Hair follicle dermal papilla cell (primary cell): ENCODE results near the gene ZNF100. TPM values are rescaled to one million over a fixed set of nuclear protein-coding genes. Genes with fewer than 3 reads are reported as not detected.

Experiments
- small RNA-seq: library from RNA; depleted of rRNA; stranded (forward); fragments of <200 nt; gene quantifications from one replicate; pipeline ENCODE3, GENCODE V24; 2012
- total RNA-seq: library from RNA; depleted of rRNA; stranded (reverse); fragments of >200 nt; gene quantifications from 2 replicates; pipeline ENCODE4 v1.2.3, GENCODE V29; 2012

ZNF100 gene
- 1.6 and 4.1 TPM in 2 replicates for total RNA-seq

DNA sequence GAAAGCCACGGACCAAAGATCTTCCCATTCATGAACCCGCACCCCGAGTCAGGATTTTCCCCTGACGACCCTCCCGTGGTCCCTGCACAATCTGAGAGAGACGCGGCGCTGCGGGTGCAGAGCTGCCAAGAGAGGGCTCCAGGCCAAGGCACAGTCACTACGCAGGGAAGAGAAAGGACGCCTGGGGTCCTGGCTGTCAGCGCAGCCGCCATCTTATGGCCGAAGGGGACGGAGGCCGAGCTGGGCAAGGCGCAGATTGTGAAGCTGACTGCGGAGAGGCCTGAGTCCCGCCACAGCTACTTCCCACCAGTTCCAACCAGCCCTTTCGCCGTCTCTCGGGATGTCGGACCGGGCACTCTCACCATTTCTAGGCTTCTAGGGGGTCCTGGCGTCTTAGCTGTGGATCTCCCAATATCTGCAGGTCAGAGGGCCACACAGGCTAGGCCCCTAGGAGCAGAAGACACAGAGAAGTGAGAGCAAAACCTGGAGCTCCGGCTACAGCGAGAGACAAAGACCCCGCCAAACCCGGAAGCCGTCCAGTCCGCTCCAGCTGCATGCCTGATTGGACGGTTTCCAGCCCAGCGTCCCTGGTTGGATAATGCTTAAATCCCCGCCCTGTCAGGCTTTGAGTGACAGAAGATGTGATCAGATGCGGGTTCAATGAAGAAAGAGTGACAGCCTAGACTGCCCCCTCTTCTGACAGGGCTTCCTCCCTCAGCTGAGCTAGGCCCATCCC, at the start of gene ZNF100:
TSS of gene ZNF100 (minus strand) at position 515 of the 736 bp plus-strand sequence. CDS start at position 365, 150 bp downstream.

Small RNAs within 50 kb of the gene (small RNA-seq; reads per million reads assigned to genes)
- not detected for gene VN1R84P

Other genes with a start within 250 kb of the ZNF100 start
- gene ZNF43, start 68.6 kb upstream of the ZNF100 start, total RNA-seq, result 6.8 and 7.6 TPM in 2 replicates
- 1.9 and 5.2 TPM in 2 replicates for gene ZNF208, start 243.4 kb upstream of the ZNF100 start, total RNA-seq